GM21390 (cell line): ENCODE results near the gene NAP1L1.

Experiments used
- ATAC-seq: cut with Tn5 transposase; IDR thresholded peaks from one replicate; pipeline ENCODE4 v1.9.1; 2021; ENCODE audit not compliant: unreplicated experiment

NAP1L1 gene

GRCh38 chr12:76084863-76085519 lies 506 bp upstream of the NAP1L1 start:
- peak; percentile 63 for ATAC-seq

GRCh38 chr12:76083246-76083903 lies 1.1 kb downstream of the NAP1L1 start:
- ATAC-seq = no peak

GRCh38 chr12:76081909-76082308 lies 2.6 kb downstream of the NAP1L1 start:
- ATAC-seq = no peak

- no peak for ATAC-seq
These were observed 3.6 kb downstream of the NAP1L1 start for GRCh38 chr12:76080729-76081415.

GRCh38 chr12:76080017-76080728 lies 4.3 kb downstream of the NAP1L1 start:
- ATAC-seq = no peak

- no peak for ATAC-seq
These were observed 5.7 kb downstream of the NAP1L1 start for GRCh38 chr12:76078748-76079147.

- ATAC-seq = no peak
These were observed 9.0 kb downstream of the NAP1L1 start for GRCh38 chr12:76075448-76075847.

GRCh38 chr12:76074701-76075336 lies 9.7 kb downstream of the NAP1L1 start:
- no peak for ATAC-seq

GRCh38 chr12:76073561-76073960 lies 10.9 kb downstream of the NAP1L1 start:
- ATAC-seq = no peak

GRCh38 chr12:76072568-76072967 lies 11.9 kb downstream of the NAP1L1 start:
- no peak for ATAC-seq

GRCh38 chr12:76069339-76069738 lies 15.1 kb downstream of the NAP1L1 start:
- ATAC-seq = no peak

GRCh38 chr12:76065917-76066316 lies 18.6 kb downstream of the NAP1L1 start:
- no peak for ATAC-seq

- ATAC-seq = no peak
These were observed 19.6 kb downstream of the NAP1L1 start for GRCh38 chr12:76064904-76065303.

- ATAC-seq = no peak
These were observed 24.4 kb downstream of the NAP1L1 start for GRCh38 chr12:76060111-76060510.

- ATAC-seq = no peak
These were observed 27.2 kb downstream of the NAP1L1 start for GRCh38 chr12:76057326-76057725.

GRCh38 chr12:76055393-76055792 lies 29.1 kb downstream of the NAP1L1 start:
- no peak for ATAC-seq

- ATAC-seq = no peak
These were observed 34.8 kb downstream of the NAP1L1 start for GRCh38 chr12:76049575-76050251.

GRCh38 chr12:76047742-76048141 lies 36.7 kb downstream of the NAP1L1 start:
- no peak for ATAC-seq

GRCh38 chr12:76047060-76047459 lies 37.4 kb downstream of the NAP1L1 start:
- ATAC-seq = no peak

GRCh38 chr12:76043377-76043776 lies 41.1 kb downstream of the NAP1L1 start:
- ATAC-seq = no peak

GRCh38 chr12:76042147-76042546 lies 42.3 kb downstream of the NAP1L1 start:
- no peak for ATAC-seq
